Pancreas (tissue), 10 donors: ENCODE measurements around the gene E2F8. TPM values are rescaled to one million over a fixed set of nuclear protein-coding genes. Genes with fewer than 3 reads are reported as not detected.
A peak's percentile ranks its signal among the peaks of the same experiment; 100 is the strongest.

Source experiments
- ATAC-seq, 4 donors: fragments of 200-7000 bp; cut with Tn5 transposase; one replicate each; pipeline versions ENCODE4 v1.8.0 to v1.9.1; 2020; ENCODE audit warnings: mild to moderate bottlenecking in 4 of 4, moderate library complexity in 4 of 4
- DNase-seq, 6 donors: peaks; one replicate each; pipeline ENCODE4 v3.0.0-alpha.2; 2020
- FAIRE-seq: peaks from 2 replicates; lab custom pipeline; 2012; peaks lifted over from hg19 to GRCh38; lab: Jason Lieb, UNC
- H3K27ac ChIP-seq, 4 donors: fragments of 200-600 bp; sonication (generic); 1 replicate in 3 of 4; 2 replicates in 1 of 4; pipeline versions ENCODE4 v1.5.0 to v1.8.0; 2020
- H3K27me3 ChIP-seq, 4 donors: fragments of 200-600 bp; one replicate each; pipeline ENCODE4 v1.8.0; 2021
- H3K36me3 ChIP-seq, 3 donors: fragments of 200-600 bp; sonication (generic) in 1 of 3; one replicate each; pipeline versions ENCODE4 v1.5.0 to v1.8.0; 2020 to 2021
- H3K4me1 ChIP-seq, 3 donors: fragments of 200-600 bp; one replicate each; pipeline ENCODE4 v1.8.0; 2021
- H3K4me3 ChIP-seq, 4 donors: fragments of 200-600 bp; sonication (generic) in 2 of 4; one replicate each; pipeline versions ENCODE4 v1.5.0 to v1.8.0; 2020 to 2021
- H3K9me3 ChIP-seq, 4 donors: fragments of 200-600 bp; one replicate each; pipeline ENCODE4 v1.8.0; 2021
- CTCF ChIP-seq, 4 donors: fragments of 200-600 bp; sonication (generic) in 3 of 4; IDR thresholded peaks; one replicate each; pipeline versions ENCODE4 v1.5.0 to v1.8.0; 2021; ENCODE audit warnings: antibody characterized with exemption in 4 of 4
- WGBS, 2 donors: extraction: QIAGEN DNeasy Blood & Tissue Kit; methylation state at CpG; one replicate each; pipeline ENCODE4 v1.1.7; 2013; 5-methylcytosine and 5-hydroxymethylcytosine counted together
- intact Hi-C, 3 donors: fragments of 100-400 bp; cut with DNase I; formaldehyde crosslinking; loops; one replicate each; pipeline versions ENCODE4 v1.11.1 to v1.14.2; 2022
- polyA plus RNA-seq, 2 donors: library from polyadenylated mRNA; stranded (reverse); fragments of 200-250 nt; gene quantifications; one replicate each; pipeline ENCODE4 v1.2.3, GENCODE V29; 2013
- total RNA-seq, 6 donors: library from RNA; stranded (reverse); fragmentation: NEBNext Ultra II Directional in 4 of 6; extraction: Animal tissue kit (Norgen Biotek cat#: 25700) in 4 of 6; gene quantifications; one replicate each; pipeline versions ENCODE4 v1.2.1 to v1.2.4, GENCODE V29; 2021 to 2023
- donor health status: healthy with polysubstance abuse.
- donor health status: DM: no; HTN: no; CAD: no; lungs with moderate emphysema.
- donor health status: DM: no; HTN: no; CAD: no.
- donor health status: control.
- donor health status: control.
- donor health status: Bipolar disorder and iron deficiency.
- donor health status: DM: yes; HTN: yes; CAD: no.
- donor health status: DM: no; HTN: no; CAD: no.
- donor health status: DM: no; HTN: no; CAD: no.
- donor health status: DM: yes; HTN: yes; CAD: no.

E2F8 gene
- total and polyA plus RNA-seq, 8 donors, result 0.06 to 0.44 (median 0.15) TPM; not detected in 5

GRCh38 chr11:19244621-19245020 lies 3.9 kb upstream of the E2F8 start:
- no peak for FAIRE-seq
- Histone ChIP-seq H3K4me3 (no peak overlapping the region), H3K27me3 (peaks cover 0 to 6% (median 3%) of the 10 kb centered on the region in 4 donors), H3K27ac (no peak overlapping the region), H3K9me3 (no peaks in the 10 kb centered on the region), H3K4me1 (peaks cover 0 to 12% (median 9%) of the 10 kb centered on the region in 3 donors), H3K36me3 (no peaks in the 10 kb centered on the region)
- TF ChIP-seq CTCF (IDR thresholded peaks at IDR 0.05), result no peak
- 75 to 81% methylated on average over 2 of the region's 2 CpGs for WGBS, 2 donors
- no peak for ATAC-seq
- DNase-seq, result no peak
- intact Hi-C loops, result loop anchor here in 1 of 3 donors (10.0 kb wide), 1 partner anchor 170 kb away; no protein-coding TSS in a partner anchor

GRCh38 chr11:19244084-19244483 lies 3.3 kb upstream of the E2F8 start:
- no peak for TF ChIP-seq CTCF (IDR thresholded peaks at IDR 0.05)
- Histone ChIP-seq H3K27me3 (peaks cover 0 to 10% (median 5%) of the 10 kb centered on the region in 4 donors), H3K27ac (no peak overlapping the region), H3K36me3 (no peaks in the 10 kb centered on the region), H3K4me1 (peaks cover 0 to 12% (median 9%) of the 10 kb centered on the region in 3 donors), H3K4me3 (no peak overlapping the region), H3K9me3 (no peaks in the 10 kb centered on the region)
- 28 to 32% methylated on average over 6 of the region's 6 CpGs for WGBS, 2 donors
- FAIRE-seq (no peak), ATAC-seq (no peak), DNase-seq (peak in 1 of 6 donors; percentile 14)
- intact Hi-C loops, result loop anchor here in 1 of 3 donors (10.0 kb wide), 1 partner anchor 169 kb away; no protein-coding TSS in a partner anchor

GRCh38 chr11:19243613-19244012 lies 2.9 kb upstream of the E2F8 start:
- TF ChIP-seq CTCF (IDR thresholded peaks at IDR 0.05), result no peak
- FAIRE-seq (no peak), DNase-seq (no peak), ATAC-seq (no peak)
- H3K4me3 ChIP-seq, result no peak overlapping the region
- peaks cover 0 to 13% (median 5%) of the 10 kb centered on the region in 4 donors for H3K27me3 ChIP-seq
- peaks cover 0 to 12% (median 9%) of the 10 kb centered on the region in 3 donors for H3K4me1 ChIP-seq
- no peaks in the 10 kb centered on the region for H3K36me3 ChIP-seq
- H3K9me3 ChIP-seq, result no peaks in the 10 kb centered on the region
- no peak overlapping the region for H3K27ac ChIP-seq
- intact Hi-C loops, result loop anchor here in 1 of 3 donors (10.0 kb wide), 1 partner anchor 169 kb away; no protein-coding TSS in a partner anchor

- Histone ChIP-seq H3K27ac (no peak overlapping the region), H3K4me1 (peaks cover 0 to 12% (median 9%) of the 10 kb centered on the region in 3 donors), H3K36me3 (no peaks in the 10 kb centered on the region), H3K9me3 (no peaks in the 10 kb centered on the region), H3K27me3 (peaks cover 0 to 13% (median 5%) of the 10 kb centered on the region in 4 donors), H3K4me3 (no peak overlapping the region)
- intact Hi-C loops, result loop anchor here in 1 of 3 donors (10.0 kb wide), 1 partner anchor 168 kb away; no protein-coding TSS in a partner anchor
- DNase-seq (no peak), FAIRE-seq (no peak), ATAC-seq (no peak)
- WGBS, 2 donors, result 64 to 76% methylated on average over 5 of the region's 5 CpGs
- TF ChIP-seq CTCF (IDR thresholded peaks at IDR 0.05), result no peak
These were observed 2.4 kb upstream of the E2F8 start for GRCh38 chr11:19243143-19243542.
